Adrenal gland (tissue), 12 donors: ENCODE measurements around the gene FMNL2. TPM values are rescaled to one million over a fixed set of nuclear protein-coding genes. Genes with fewer than 3 reads are reported as not detected.

Source experiments
- DNase-seq, 7 donors: peaks; one replicate each; pipeline ENCODE4 v3.0.0-alpha.2; 2019 to 2020
- H3K27ac ChIP-seq, 5 donors: fragments of 200-600 bp; sonication (generic) in 4 of 5; 1 replicate in 3 of 5; 2 replicates in 2 of 5; pipeline versions ENCODE4 v1.5.1 to v1.8.0; 2016 to 2020; ENCODE audit warnings: mild to moderate bottlenecking in 1 of 5
- H3K27me3 ChIP-seq: fragments of 200-600 bp; 2 replicates; pipeline ENCODE4 v1.8.0; 2021
- H3K36me3 ChIP-seq, 2 donors: fragments of 200-600 bp; replicated peaks in 1 of 2; 1 replicate in 1 of 2; 2 replicates in 1 of 2; pipeline versions ENCODE4 v1.5.1 to v1.8.0; 2018 to 2022
- H3K4me1 ChIP-seq, 2 donors: fragments of 200-600 bp; replicated peaks in 1 of 2; 1 replicate in 1 of 2; 2 replicates in 1 of 2; pipeline versions ENCODE4 v1.5.1 to v1.8.0; 2018 to 2021
- H3K4me3 ChIP-seq, 4 donors: fragments of 200-600 bp; sonication (generic) in 3 of 4; one replicate each; pipeline ENCODE4 v1.5.1; 2016 to 2018
- H3K9me3 ChIP-seq, 3 donors: fragments of 200-600 bp; sonication (generic) in 1 of 3; replicated peaks in 1 of 3; 1 replicate in 2 of 3; 2 replicates in 1 of 3; pipeline versions ENCODE4 v1.5.1 to v1.8.0; 2016 to 2021
- POLR2A ChIP-seq, 2 donors: fragments of 450-650 bp; IDR thresholded peaks; one replicate each; pipeline ENCODE4 v1.6.1; 2017; ENCODE audit warnings: antibody characterized with exemption in 2 of 2, mild to moderate bottlenecking in 2 of 2, moderate library complexity in 1 of 2
- WGBS, 4 donors: extraction: QIAGEN DNeasy Blood & Tissue Kit in 2 of 4; methylation state at CpG; one replicate each; pipeline versions ENCODE4 v1.1.5 to v1.1.7; 2013 to 2017; 5-methylcytosine and 5-hydroxymethylcytosine counted together
- intact Hi-C, 2 donors: fragments of 100-400 bp; cut with DNase I; formaldehyde crosslinking; loops; one replicate each; pipeline versions ENCODE4 v1.14.1 to v1.15.0; 2022 to 2023
- polyA plus RNA-seq, 3 donors: library from polyadenylated mRNA; stranded (reverse); fragments of 200-250 nt in 2 of 3; fragments of 350-450 nt in 1 of 3; fragmentation: Illumina TruSeq in 1 of 3; extraction: RNeasy Lipid Tissue Mini Kit (QIAGEN cat#74804) in 1 of 3; gene quantifications; one replicate each; pipeline ENCODE4 v1.2.3, GENCODE V29; 2013 to 2014
- total RNA-seq, 9 donors: library from RNA; depleted of rRNA in 4 of 9; stranded (reverse); fragments of >200 nt in 4 of 9; fragments of 120-200 nt in 1 of 9; fragmentation: NEBNext Ultra II Directional in 1 of 9; extraction: Animal tissue kit (Norgen Biotek cat#: 25700) in 1 of 9; gene quantifications; one replicate each; pipeline versions ENCODE4 v1.1.0 to v1.2.4, GENCODE V29; 2013 to 2023
- TF ChIP-seq, protein P1 (sequence below), 6 experiments: fragments of 450-650 bp in 4 of 6; fragments of 200-600 bp in 2 of 6; sonication (generic) in 1 of 6; IDR thresholded peaks; 1 replicate in 5 of 6; 2 replicates in 1 of 6; pipeline versions ENCODE4 v1.5.1 to v1.8.0; 2016 to 2021; ENCODE audit warnings: antibody characterized with exemption in 6 of 6, mild to moderate bottlenecking in 2 of 6, moderate library complexity in 1 of 6
- donor health status: healthy with polysubstance abuse.
- donor health status: Bipolar disorder and iron deficiency.
- donor health status: DM: yes; HTN: yes; CAD: no.
- donor health status: DM: no; HTN: no; CAD: no.
- donor health status: DM: no; HTN: no; CAD: no.
- donor health status: DM: yes; HTN: yes; CAD: no.

Gene FMNL2
- total and polyA plus RNA-seq, 12 donors = 23.5 to 54.2 (median 36.7) TPM

DNA sequence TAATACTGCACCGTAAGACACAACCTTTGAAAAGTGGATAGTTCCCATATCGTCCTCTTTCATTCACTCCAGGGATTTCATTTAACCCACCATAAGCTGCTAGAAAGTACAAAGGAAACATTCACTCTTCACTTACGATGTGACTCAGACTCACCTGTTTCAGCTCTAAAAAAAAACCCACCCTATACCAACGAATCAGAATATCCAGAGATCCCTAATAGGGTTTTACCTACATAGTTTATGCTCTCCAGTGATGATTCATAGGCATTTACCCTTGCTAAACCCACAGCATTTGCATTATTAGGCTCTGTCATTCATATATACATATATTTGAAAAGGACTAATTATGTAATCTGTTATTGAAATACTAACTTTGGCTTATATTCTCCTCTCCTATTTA, 322.1 kb downstream of the FMNL2 start:
- no peak overlapping the region for H3K27ac ChIP-seq
- no peak for DNase-seq
- H3K4me1 ChIP-seq = no peaks in the 10 kb centered on the region
- 82 to 88% (median 86%) methylated on average over 4 of the region's 4 CpGs for WGBS, 4 donors
- no peak overlapping the region for H3K4me3 ChIP-seq
- H3K27me3 ChIP-seq = no peaks in the 10 kb centered on the region
- TF ChIP-seq, protein P1, sequence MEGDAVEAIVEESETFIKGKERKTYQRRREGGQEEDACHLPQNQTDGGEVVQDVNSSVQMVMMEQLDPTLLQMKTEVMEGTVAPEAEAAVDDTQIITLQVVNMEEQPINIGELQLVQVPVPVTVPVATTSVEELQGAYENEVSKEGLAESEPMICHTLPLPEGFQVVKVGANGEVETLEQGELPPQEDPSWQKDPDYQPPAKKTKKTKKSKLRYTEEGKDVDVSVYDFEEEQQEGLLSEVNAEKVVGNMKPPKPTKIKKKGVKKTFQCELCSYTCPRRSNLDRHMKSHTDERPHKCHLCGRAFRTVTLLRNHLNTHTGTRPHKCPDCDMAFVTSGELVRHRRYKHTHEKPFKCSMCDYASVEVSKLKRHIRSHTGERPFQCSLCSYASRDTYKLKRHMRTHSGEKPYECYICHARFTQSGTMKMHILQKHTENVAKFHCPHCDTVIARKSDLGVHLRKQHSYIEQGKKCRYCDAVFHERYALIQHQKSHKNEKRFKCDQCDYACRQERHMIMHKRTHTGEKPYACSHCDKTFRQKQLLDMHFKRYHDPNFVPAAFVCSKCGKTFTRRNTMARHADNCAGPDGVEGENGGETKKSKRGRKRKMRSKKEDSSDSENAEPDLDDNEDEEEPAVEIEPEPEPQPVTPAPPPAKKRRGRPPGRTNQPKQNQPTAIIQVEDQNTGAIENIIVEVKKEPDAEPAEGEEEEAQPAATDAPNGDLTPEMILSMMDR (IDR thresholded peaks at IDR 0.05) = no peak
- TF ChIP-seq POLR2A (IDR thresholded peaks at IDR 0.05) = no peak
- H3K9me3 ChIP-seq = peaks cover 0 to 5% (median 0%) of the 10 kb centered on the region in 3 donors
- H3K36me3 ChIP-seq = peaks cover 0 to 71% of the 10 kb centered on the region in 2 donors
- intact Hi-C loops = no loop called here

DNA sequence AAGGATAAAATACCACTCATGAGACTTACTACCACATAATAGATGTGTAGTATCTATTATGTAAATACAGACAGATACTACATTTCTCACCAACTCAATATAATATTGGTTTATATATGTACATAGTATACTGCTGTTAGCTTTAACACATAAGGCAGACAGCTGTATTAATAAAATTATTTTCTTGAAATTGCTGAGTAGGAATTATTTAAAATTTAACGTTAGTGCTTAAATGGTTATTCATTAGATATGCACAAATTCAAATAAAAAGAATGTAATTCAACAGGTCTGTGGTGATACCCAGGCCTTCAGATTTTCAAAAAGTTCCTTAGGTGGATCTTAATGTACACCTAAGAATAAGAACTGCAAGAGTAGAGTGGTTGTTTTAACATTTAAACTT, 323.2 kb downstream of the FMNL2 start:
- peaks cover 0 to 83% of the 10 kb centered on the region in 2 donors for H3K36me3 ChIP-seq
- DNase-seq = no peak

DNA sequence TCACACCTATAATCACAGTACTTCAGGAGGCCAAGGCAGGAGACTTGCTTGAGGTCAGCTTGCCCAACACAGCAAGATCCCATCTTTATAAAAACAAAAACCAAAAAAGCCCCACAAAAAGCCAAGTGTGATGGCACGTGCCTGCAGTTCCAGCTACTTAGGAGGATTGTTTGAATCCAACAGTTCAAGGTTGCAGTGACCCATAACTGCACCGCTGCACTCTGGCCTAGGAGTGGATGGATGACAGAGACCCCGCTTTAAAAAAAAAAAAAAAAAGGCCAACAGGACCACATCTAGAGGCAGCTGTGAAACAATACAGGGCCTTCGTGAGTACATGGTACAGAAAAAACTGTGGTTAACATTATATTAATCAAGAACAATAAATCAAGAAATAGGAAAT, 326.1 kb downstream of the FMNL2 start:
- Histone ChIP-seq H3K4me3 (no peak overlapping the region), H3K27ac (no peak overlapping the region), H3K4me1 (no peaks in the 10 kb centered on the region), H3K27me3 (no peaks in the 10 kb centered on the region), H3K36me3 (peaks cover 0 to 88% of the 10 kb centered on the region in 2 donors), H3K9me3 (no peaks in the 10 kb centered on the region)
- intact Hi-C loops = no loop called here
- no peak for DNase-seq
- WGBS, 4 donors = 64 to 72% (median 68%) methylated on average over 4 of the region's 4 CpGs
- no peak for TF ChIP-seq POLR2A (IDR thresholded peaks at IDR 0.05)
- TF ChIP-seq, protein P1 (IDR thresholded peaks at IDR 0.05) = no peak

More for the DNA sequence above, 323.2 kb downstream of the FMNL2 start:
- H3K4me3 ChIP-seq = no peak overlapping the region
- 75 to 88% (median 80%) methylated on average over 1 of the region's 1 CpG for WGBS, 4 donors
- H3K9me3 ChIP-seq = peaks cover 0 to 5% (median 0%) of the 10 kb centered on the region in 3 donors
- no peak overlapping the region for H3K27ac ChIP-seq
- no peaks in the 10 kb centered on the region for H3K4me1 ChIP-seq
- no peak for TF ChIP-seq POLR2A (IDR thresholded peaks at IDR 0.05)
- TF ChIP-seq, protein P1 (IDR thresholded peaks at IDR 0.05) = no peak
- intact Hi-C loops = no loop called here
- no peaks in the 10 kb centered on the region for H3K27me3 ChIP-seq

DNA sequence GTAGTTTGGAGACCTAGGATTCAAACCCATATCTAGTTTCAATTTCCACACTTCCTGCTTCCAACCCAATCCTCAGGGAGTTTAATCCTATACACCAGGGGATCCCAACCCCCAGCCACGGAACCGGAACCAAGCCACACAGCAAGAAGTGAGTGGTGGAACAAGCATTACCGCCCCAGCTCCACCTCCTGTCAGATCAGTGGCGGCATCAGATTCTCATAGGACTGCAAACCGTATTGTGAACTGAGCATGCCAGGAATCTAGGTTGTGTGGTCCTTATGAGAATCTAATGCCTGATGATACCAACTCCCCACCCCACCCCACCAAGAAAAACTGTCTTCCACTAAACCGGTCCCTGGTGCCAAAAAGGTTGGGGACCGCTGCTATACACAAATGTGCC, 329.8 kb downstream of the FMNL2 start:
- TF ChIP-seq, protein P1 (IDR thresholded peaks at IDR 0.05) = no peak
- no peak for TF ChIP-seq POLR2A (IDR thresholded peaks at IDR 0.05)
- no peak overlapping the region for H3K27ac ChIP-seq
- H3K4me3 ChIP-seq = no peak overlapping the region
- H3K9me3 ChIP-seq = no peaks in the 10 kb centered on the region
- 93 to 96% (median 96%) methylated on average over 6 to 7 of the region's 7 CpGs for WGBS, 4 donors
- intact Hi-C loops = no loop called here
- H3K4me1 ChIP-seq = no peaks in the 10 kb centered on the region
- no peaks in the 10 kb centered on the region for H3K27me3 ChIP-seq
- no peak for DNase-seq
- peaks cover 0 to 89% of the 10 kb centered on the region in 2 donors for H3K36me3 ChIP-seq
